Fibroblast of peridontal ligament (primary cell): Measurements from ENCODE around the gene RAMP3.
"Not testable (repeated sequence)": the region's sequence is repeated elsewhere in the genome, so short reads cannot be mapped to it uniquely, and the experiment has no call there.

Experiments used
- DNase-seq: peaks from one replicate; pipeline ENCODE4 v3.0.0-alpha.2; 2010; ENCODE audit errors: extremely low read depth

RAMP3 gene

GRCh38 chr7:45193828-45194227 lies 36.2 kb downstream of the RAMP3 start:
- no peak for DNase-seq

DNA sequence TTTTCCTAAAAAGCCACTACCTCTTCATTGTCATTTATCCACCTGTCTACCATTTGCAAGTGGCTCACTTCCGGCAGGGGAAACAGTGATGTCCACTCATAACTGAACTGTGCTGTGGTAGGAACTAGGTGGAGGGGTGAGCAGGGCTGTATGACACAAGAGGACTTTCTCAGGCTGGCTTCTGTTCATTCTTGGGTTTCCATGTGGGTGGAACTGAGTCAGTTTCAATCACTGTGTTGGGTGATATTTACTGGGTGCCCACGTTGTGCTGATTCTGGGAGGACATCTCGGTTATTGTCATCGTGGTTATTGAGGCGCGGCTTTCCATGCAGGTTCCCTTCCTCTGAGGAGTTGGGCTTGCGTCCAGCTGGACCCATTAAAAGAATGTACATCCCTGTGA lies 38.8 kb downstream of the RAMP3 start:
- DNase-seq = no peak

GRCh38 chr7:45197461-45197860 lies 39.9 kb downstream of the RAMP3 start:
- no peak for DNase-seq

GRCh38 chr7:45198986-45199385 lies 41.4 kb downstream of the RAMP3 start:
- DNase-seq = no peak

GRCh38 chr7:45199506-45199905 lies 41.9 kb downstream of the RAMP3 start:
- DNase-seq = no peak

DNA sequence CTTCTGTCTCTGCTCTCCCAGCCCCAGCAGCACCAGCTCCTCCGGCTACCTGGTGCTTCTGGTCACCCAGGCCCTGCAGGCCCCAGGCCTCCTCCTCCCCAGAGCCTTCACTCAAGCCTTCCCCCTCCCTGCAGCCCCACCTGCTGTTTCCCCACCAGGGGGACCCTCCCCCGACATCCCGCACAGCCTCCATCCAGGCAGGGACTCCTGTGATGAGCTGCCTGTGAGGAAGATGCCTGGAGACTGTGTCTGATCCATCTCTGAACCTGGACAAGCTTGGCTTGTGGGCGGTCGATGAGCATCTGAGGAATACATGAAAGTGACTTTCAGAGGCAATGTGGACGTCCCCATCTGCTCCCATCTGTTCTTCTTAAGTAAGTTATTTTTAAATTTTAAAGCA lies 45.0 kb downstream of the RAMP3 start:
- no peak for DNase-seq

GRCh38 chr7:45203036-45203435 lies 45.4 kb downstream of the RAMP3 start:
- no peak for DNase-seq

DNA sequence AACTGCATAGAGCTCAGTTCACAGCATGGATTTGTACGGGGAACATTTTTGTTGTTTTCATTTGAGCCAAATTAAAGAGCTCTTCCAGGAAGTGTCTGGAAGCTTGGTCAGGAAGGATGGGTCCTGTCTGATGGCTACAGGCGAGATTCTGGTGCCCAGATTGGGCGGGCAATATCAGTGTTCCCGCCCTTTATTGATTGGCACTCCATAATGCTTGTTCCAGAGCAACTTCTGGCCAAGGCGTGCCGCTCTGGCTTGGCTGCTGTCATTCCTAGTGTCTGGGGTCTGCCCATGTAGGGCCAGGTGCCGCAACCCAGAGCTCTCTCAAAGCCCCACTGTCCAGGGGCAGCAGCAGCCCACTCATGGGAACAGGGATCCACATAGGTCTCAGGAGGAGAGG lies 45.9 kb downstream of the RAMP3 start:
- no peak for DNase-seq

GRCh38 chr7:45203936-45204445 lies 46.4 kb downstream of the RAMP3 start:
- peak; percentile 83 for DNase-seq

DNA sequence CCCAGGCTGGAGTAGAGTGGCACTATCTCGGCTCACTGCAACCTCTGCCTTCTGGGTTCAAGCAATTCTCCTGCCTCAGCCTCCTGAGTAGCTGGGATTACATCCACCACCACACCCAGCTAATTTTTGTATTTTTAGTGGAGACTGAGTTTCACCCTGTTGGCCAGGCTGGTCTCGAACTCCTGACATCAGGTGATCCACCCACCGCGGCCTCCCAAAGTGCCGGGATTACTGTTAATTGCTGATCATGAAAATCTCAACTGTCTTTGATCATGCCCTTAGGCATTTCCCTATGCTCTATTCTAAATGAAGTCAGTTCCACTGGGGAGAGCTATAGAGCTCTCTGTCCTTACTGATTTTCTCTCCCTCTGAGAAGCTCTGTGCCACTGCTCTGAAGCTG lies 48.7 kb downstream of the RAMP3 start:
- not testable (repeated sequence) for DNase-seq

DNA sequence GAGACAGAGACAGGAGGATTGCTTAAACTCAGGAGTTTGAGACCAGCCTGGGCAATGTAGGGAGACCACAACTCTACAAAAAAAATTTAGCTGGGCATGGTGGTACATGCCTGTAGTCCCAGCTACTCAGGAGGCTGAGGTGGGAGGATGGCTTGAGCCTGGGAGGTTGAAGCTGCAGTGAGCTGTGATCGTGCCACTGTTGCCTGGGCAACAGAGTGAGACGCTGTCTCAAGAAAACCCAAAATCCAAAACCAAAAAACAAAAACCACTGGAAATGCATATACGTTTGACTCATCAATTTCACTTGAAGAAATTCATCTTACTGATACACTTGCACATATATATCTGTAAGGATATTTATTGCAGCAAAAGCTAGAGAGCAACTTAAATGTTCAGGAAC lies 52.3 kb downstream of the RAMP3 start:
- DNase-seq = not testable (repeated sequence)

DNA sequence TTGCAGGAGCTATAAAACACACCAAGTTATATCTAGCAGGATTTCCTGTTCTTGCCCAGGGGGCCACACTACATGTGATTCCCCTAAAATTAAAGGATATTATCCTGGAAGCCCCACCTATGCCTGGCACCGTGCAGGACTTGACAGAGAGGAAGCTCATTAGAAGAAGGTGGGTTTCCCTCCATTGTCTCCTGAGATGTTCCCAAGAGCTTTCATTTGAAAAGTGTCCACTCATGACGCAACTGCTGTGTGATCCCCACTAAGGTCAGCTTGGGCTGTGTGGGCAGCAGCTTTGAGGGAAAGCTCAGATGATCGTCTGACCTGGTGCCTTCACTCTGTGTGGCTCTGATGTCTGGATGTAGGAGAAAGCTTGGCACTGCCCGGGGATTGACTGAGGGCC lies 53.5 kb downstream of the RAMP3 start:
- DNase-seq = no peak

- DNase-seq = no peak
Observed at GRCh38 chr7:45211958-45212357, 54.4 kb downstream of the RAMP3 start.

GRCh38 chr7:45212606-45213005 lies 55.0 kb downstream of the RAMP3 start:
- DNase-seq = no peak

GRCh38 chr7:45215601-45216062 lies 58.0 kb downstream of the RAMP3 start:
- DNase-seq = no peak

DNA sequence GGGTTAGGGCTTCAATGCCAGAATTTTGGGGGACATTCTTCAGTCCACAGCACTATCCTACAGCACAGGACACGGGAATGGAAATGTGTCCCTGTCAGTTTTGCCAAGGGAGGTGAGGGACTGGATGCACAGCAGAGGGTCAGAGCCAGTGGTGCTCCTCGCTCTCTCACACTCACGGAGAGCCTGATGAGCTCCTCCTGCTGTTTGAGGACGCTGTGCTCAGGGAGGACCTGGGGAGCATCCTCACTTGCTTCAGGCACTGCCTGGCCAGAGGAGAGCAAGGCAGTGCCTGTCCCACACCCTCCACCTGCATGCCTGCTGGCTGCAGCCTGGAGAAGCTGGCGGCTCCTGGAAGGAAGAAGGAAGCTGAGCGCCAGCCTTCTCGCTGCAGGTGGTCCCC lies 58.6 kb downstream of the RAMP3 start:
- no peak for DNase-seq

GRCh38 chr7:45216622-45217165 lies 59.1 kb downstream of the RAMP3 start:
- DNase-seq = no peak

GRCh38 chr7:45217358-45217757 lies 59.8 kb downstream of the RAMP3 start:
- DNase-seq = no peak

DNA sequence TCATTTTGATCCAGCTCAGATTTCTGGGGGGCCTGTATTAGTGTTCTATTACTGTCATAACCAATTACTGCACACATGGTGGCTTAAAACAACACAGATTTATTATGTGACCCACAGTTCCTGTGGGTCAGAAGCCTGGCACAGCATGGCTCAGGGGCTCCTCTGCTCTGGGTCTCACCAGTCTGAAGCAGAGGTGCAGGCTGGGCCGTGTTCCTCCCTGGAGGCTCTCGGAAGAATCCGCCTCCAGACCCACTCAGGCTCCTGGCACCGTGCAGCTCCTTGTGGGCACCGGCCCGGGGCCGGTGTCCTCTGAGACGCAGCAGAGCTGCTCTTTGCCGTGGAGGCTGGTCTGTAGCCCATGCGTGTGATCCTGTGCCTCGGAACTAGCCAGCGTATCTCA lies 61.5 kb downstream of the RAMP3 start:
- no peak for DNase-seq

DNA sequence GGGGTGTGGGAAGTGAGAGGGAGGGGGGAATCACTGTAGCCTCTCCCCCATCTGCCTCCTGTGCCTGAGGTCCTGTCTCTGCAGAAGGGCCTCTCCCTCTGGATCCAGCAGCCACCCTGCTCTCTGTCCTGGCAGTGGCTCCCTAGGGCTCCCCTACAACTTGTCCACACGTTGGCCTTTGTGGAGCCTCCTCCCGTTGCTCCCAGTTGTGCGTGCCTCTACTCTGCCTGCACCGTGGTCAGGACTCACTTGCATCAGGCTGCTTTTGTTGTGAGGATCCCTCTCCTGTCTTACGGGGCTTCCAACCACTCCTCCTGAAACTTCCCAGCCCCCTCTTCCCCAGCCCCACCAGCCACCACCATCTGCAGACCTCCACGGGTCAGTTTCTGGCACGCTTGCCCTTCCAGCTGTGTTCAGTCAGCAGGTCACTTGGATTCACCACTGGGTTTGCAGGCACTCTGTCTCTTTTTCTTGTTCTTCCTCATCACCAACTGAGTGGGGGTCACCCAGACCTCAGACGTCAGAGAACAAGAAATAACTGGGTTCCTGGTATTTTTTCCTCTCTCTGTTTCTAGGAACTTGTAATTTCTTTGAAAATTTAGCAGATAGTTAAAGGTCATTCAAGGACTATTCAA lies 62.3 kb downstream of the RAMP3 start:
- DNase-seq = no peak

GRCh38 chr7:45220846-45221618 lies 63.4 kb downstream of the RAMP3 start:
- no peak for DNase-seq

GRCh38 chr7:45221896-45222604 lies 64.5 kb downstream of the RAMP3 start:
- DNase-seq = no peak
